ENCODE data around the gene TLE4. TPM values are rescaled to one million over a fixed set of nuclear protein-coding genes. Genes with fewer than 3 reads are reported as not detected.

TLE4 gene
- total and polyA plus RNA-seq, 2 experiments from 2014 or later, result 45.8 to 72.9 TPM

- Mint-ChIP-seq H3K4me3 (no peak overlapping the region), H3K36me3 (ENCODE audit: low read depth) (peaks cover 9% of the 10 kb centered on the region; the same call in 1 of the 3 replicates)
- 0 out of 2 replicates have a peak, but pooled peaks cover 3% of the 10 kb centered on the region for H3K79me2 ChIP-seq (replicated peaks; ENCODE audit: insufficient read depth)
These were observed 80.8 kb downstream of the TLE4 start for GRCh38 chr9:79652598-79652997.

More at GRCh38 chr9:79652598-79652997, 80.8 kb downstream of the TLE4 start:
- Histone ChIP-seq H3K27me3 (ENCODE audit: insufficient read depth) (no peaks in the 10 kb centered on the region), H3K4me3 (no peak overlapping the region), H3K4me2 (no peak overlapping the region), H3K9me2 (ENCODE audit: insufficient read depth) (no peaks in the 10 kb centered on the region), H3K27ac (ENCODE audit: low read depth) (no peak overlapping the region), H4K20me1 (replicated peaks; ENCODE audit: insufficient read depth) (0 out of 2 replicates have a peak, but pooled peaks cover 3% of the 10 kb centered on the region), H3F3A (replicated peaks; ENCODE audit: low read depth) (no peaks in the 10 kb centered on the region), H3K36me3 (ENCODE audit: insufficient read depth) (no peaks in the 10 kb centered on the region), H3K4me1 (ENCODE audit: insufficient read depth) (peaks cover 16% of the 10 kb centered on the region), H2AFZ (no peak overlapping the region)
- DNase-seq (ENCODE audit: low spot score) (no peak), ATAC-seq (no peak; the same call in 2 of the 3 replicates)
- H3K27ac Mint-ChIP-seq, result peak overlapping the region; percentile 43; the same call in 1 of the 2 replicates
- H3K4me1 Mint-ChIP-seq, result peaks cover 19% of the 10 kb centered on the region
- H3K27me3 Mint-ChIP-seq (ENCODE audit: insufficient read depth, low read depth, poor library complexity), result peaks cover 2% of the 10 kb centered on the region
- no peak for TF ChIP-seq ZNF114 (CRISPR knock-in tag; IDR thresholded peaks at IDR 0.05)
- no peak for TF ChIP-seq REST (IDR thresholded peaks at IDR 0.05; ENCODE audit: unreplicated experiment)
- TF ChIP-seq JUNB (IDR thresholded peaks at IDR 0.05; ENCODE audit: unreplicated experiment), result no peak
- no peak for TF ChIP-seq POLR2AphosphoS5 (IDR thresholded peaks at IDR 0.05; ENCODE audit: low read depth)
- TF ChIP-seq EZH2 (IDR thresholded peaks at IDR 0.05; ENCODE audit: low read depth, unreplicated experiment), result no peak
- no peak for TF ChIP-seq ETS1 (IDR thresholded peaks at IDR 0.05)
- TF ChIP-seq CREB1 (CRISPR knock-in tag; IDR thresholded peaks at IDR 0.05; ENCODE audit: low read depth), result no peak
- no peak for TF ChIP-seq ZNF331 (CRISPR knock-in tag; IDR thresholded peaks at IDR 0.05; ENCODE audit: low read depth)
- TF ChIP-seq, protein P1, sequence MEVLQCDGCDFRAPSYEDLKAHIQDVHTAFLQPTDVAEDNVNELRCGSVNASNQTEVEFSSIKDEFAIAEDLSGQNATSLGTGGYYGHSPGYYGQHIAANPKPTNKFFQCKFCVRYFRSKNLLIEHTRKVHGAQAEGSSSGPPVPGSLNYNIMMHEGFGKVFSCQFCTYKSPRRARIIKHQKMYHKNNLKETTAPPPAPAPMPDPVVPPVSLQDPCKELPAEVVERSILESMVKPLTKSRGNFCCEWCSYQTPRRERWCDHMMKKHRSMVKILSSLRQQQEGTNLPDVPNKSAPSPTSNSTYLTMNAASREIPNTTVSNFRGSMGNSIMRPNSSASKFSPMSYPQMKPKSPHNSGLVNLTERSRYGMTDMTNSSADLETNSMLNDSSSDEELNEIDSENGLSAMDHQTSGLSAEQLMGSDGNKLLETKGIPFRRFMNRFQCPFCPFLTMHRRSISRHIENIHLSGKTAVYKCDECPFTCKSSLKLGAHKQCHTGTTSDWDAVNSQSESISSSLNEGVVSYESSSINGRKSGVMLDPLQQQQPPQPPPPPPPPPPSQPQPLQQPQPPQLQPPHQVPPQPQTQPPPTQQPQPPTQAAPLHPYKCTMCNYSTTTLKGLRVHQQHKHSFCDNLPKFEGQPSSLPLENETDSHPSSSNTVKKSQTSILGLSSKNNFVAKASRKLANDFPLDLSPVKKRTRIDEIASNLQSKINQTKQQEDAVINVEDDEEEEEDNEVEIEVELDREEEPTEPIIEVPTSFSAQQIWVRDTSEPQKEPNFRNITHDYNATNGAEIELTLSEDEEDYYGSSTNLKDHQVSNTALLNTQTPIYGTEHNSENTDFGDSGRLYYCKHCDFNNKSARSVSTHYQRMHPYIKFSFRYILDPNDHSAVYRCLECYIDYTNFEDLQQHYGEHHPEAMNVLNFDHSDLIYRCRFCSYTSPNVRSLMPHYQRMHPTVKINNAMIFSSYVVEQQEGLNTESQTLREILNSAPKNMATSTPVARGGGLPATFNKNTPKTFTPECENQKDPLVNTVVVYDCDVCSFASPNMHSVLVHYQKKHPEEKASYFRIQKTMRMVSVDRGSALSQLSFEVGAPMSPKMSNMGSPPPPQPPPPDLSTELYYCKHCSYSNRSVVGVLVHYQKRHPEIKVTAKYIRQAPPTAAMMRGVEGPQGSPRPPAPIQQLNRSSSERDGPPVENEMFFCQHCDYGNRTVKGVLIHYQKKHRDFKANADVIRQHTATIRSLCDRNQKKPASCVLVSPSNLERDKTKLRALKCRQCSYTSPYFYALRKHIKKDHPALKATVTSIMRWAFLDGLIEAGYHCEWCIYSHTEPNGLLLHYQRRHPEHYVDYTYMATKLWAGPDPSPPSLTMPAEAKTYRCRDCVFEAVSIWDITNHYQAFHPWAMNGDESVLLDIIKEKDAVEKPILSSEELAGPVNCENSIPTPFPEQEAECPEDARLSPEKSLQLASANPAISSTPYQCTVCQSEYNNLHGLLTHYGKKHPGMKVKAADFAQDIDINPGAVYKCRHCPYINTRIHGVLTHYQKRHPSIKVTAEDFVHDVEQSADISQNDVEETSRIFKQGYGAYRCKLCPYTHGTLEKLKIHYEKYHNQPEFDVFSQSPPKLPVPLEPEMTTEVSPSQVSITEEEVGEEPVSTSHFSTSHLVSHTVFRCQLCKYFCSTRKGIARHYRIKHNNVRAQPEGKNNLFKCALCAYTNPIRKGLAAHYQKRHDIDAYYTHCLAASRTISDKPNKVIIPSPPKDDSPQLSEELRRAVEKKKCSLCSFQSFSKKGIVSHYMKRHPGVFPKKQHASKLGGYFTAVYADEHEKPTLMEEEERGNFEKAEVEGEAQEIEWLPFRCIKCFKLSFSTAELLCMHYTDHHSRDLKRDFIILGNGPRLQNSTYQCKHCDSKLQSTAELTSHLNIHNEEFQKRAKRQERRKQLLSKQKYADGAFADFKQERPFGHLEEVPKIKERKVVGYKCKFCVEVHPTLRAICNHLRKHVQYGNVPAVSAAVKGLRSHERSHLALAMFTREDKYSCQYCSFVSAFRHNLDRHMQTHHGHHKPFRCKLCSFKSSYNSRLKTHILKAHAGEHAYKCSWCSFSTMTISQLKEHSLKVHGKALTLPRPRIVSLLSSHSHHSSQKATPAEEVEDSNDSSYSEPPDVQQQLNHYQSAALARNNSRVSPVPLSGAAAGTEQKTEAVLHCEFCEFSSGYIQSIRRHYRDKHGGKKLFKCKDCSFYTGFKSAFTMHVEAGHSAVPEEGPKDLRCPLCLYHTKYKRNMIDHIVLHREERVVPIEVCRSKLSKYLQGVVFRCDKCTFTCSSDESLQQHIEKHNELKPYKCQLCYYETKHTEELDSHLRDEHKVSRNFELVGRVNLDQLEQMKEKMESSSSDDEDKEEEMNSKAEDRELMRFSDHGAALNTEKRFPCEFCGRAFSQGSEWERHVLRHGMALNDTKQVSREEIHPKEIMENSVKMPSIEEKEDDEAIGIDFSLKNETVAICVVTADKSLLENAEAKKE (CRISPR knock-in tag; IDR thresholded peaks at IDR 0.05), result no peak
- no peaks in the 10 kb centered on the region for H3K9me3 Mint-ChIP-seq

Measured in GM23338 (cell line).